Endothelial cell of umbilical vein (primary cell): ENCODE data around the gene GYPA. TPM values are rescaled to one million over a fixed set of nuclear protein-coding genes. Genes with fewer than 3 reads are reported as not detected.

ENCODE experiments used
- BruUV-seq: library from RNA; stranded (reverse); fragments of 400-500 nt; replicated peaks from 2 replicates; lab custom pipeline; 2021; lab: Mats Ljungman, UMichigan
- CTCF ChIA-PET: fragments of 300-600, 350-600 bp; sonication (Branson Sonifier 250); formaldehyde crosslinking; loops from one replicate; lab custom pipeline; 2021; ENCODE audit warnings: antibody characterized with exemption, inconsistent platforms; lab: Charles Lee
- POLR2A ChIA-PET: fragments of 300-600, 350-600 bp; sonication (Branson Sonifier 250); formaldehyde crosslinking; loops from one replicate; lab custom pipeline; 2021; ENCODE audit warnings: antibody characterized with exemption, inconsistent platforms; lab: Charles Lee
- DNase-seq: peaks from one replicate; pipeline ENCODE4 v3.0.0-alpha.2; 2011; ENCODE audit warnings: low read depth, low spot score
- FAIRE-seq: peaks from 2 replicates; lab custom pipeline; 2011; peaks lifted over from hg19 to GRCh38; lab: Jason Lieb, UNC
- H2AFZ ChIP-seq: 2 replicates; pipeline ENCODE4 v1.6.0; 2012; ENCODE audit warnings: low read depth, low read length, control low read depth, inconsistent platforms
- H3K27ac ChIP-seq: 2 replicates; pipeline ENCODE4 v1.5.1; 2011; ENCODE audit warnings: low read depth, mild to moderate bottlenecking, control low read depth, low read length, moderate library complexity; ENCODE audit not compliant: insufficient read depth
- H3K27me3 ChIP-seq, 2 experiments: 2 replicates each; pipeline versions ENCODE4 v1.6.0 to v1.6.1; 2011; ENCODE audit warnings: low read length in 2 of 2, mixed read lengths in 1 of 2; ENCODE audit not compliant: control insufficient read depth in 2 of 2, insufficient read depth in 2 of 2
- H3K36me3 ChIP-seq, 2 experiments: 2 replicates in 1 of 2; 3 replicates in 1 of 2; pipeline ENCODE4 v1.5.1; 2011; ENCODE audit warnings: low read length in 2 of 2, mild to moderate bottlenecking in 1 of 2, moderate library complexity in 1 of 2; ENCODE audit not compliant: control insufficient read depth in 2 of 2, insufficient read depth in 2 of 2; ENCODE audit errors: extremely low read depth in 1 of 2
- H3K4me1 ChIP-seq: 3 replicates; pipeline ENCODE4 v1.5.1; 2011; ENCODE audit warnings: mild to moderate bottlenecking, low read length; ENCODE audit not compliant: control insufficient read depth, insufficient read depth; ENCODE audit errors: extremely low read depth
- H3K4me2 ChIP-seq: 2 replicates; pipeline ENCODE4 v1.6.1; 2011; ENCODE audit warnings: low read length, control low read depth, mixed read lengths; ENCODE audit not compliant: insufficient read depth
- H3K4me3 ChIP-seq, 3 experiments: fragments of 200-600 bp in 1 of 3; sonication (generic), shearing (Covaris generic) in 1 of 3; replicated peaks in 1 of 3; 2 replicates each; pipeline ENCODE4 v1.5.1; 2011 to 2016; ENCODE audit warnings: control low read depth in 3 of 3, low read length in 3 of 3, mild to moderate bottlenecking in 2 of 3, inconsistent platforms in 1 of 3, low read depth in 1 of 3, moderate library complexity in 1 of 3; ENCODE audit not compliant: insufficient read depth in 1 of 3
- H3K79me2 ChIP-seq: 2 replicates; pipeline ENCODE4 v1.6.0; 2012; ENCODE audit warnings: low read length, inconsistent platforms; ENCODE audit not compliant: control insufficient read depth, insufficient read depth
- H3K9ac ChIP-seq: replicated peaks from 2 replicates; pipeline ENCODE3; 2011; ENCODE audit warnings: low read length, control low read depth; ENCODE audit not compliant: insufficient read depth; ENCODE audit errors: extremely low read depth
- H3K9me1 ChIP-seq: replicated peaks from 3 replicates; pipeline ENCODE4 v1.6.0; 2011; ENCODE audit warnings: mild to moderate bottlenecking, low read length; ENCODE audit not compliant: control insufficient read depth, insufficient read depth; ENCODE audit errors: extremely low read depth
- H3K9me3 ChIP-seq: replicated peaks from 2 replicates; pipeline ENCODE4 v1.5.1; 2012; ENCODE audit warnings: low read length, inconsistent platforms; ENCODE audit not compliant: control insufficient read depth, insufficient read depth
- H4K20me1 ChIP-seq: replicated peaks from 2 replicates; pipeline ENCODE3; 2011; ENCODE audit warnings: mild to moderate bottlenecking, low read length; ENCODE audit not compliant: control insufficient read depth, insufficient read depth; ENCODE audit errors: extremely low read depth
- CTCF ChIP-seq, 2 donors: IDR thresholded peaks; 1 replicate in 1 of 2; 2 replicates in 1 of 2; pipeline ENCODE4 v1.5.1; 2011; ENCODE audit warnings: low read length in 2 of 2, mild to moderate bottlenecking in 2 of 2, moderate library complexity in 2 of 2, control low read depth in 1 of 2, inconsistent platforms in 1 of 2, low read depth in 1 of 2; ENCODE audit not compliant: insufficient read depth in 1 of 2; ENCODE audit errors: extremely low read depth in 1 of 2
- EZH2 ChIP-seq: IDR thresholded peaks from 2 replicates; pipeline ENCODE4 v1.6.1; 2012; ENCODE audit warnings: borderline replicate concordance, low read depth, mild to moderate bottlenecking, moderate library complexity, low read length, inconsistent platforms; ENCODE audit not compliant: severe bottlenecking
- FOS ChIP-seq: IDR thresholded peaks from 2 replicates; pipeline ENCODE4 v1.6.1; 2011; ENCODE audit warnings: mild to moderate bottlenecking, low read length, moderate library complexity, borderline replicate concordance; ENCODE audit not compliant: insufficient read depth
- GATA2 ChIP-seq: IDR thresholded peaks from 2 replicates; pipeline ENCODE4 v1.7.0; 2011; ENCODE audit warnings: low read depth, mild to moderate bottlenecking, moderate library complexity, mixed read lengths, low read length; ENCODE audit not compliant: insufficient read length, insufficient read depth
- JUN ChIP-seq: IDR thresholded peaks from 2 replicates; pipeline ENCODE4 v1.6.1; 2011; ENCODE audit warnings: borderline replicate concordance, low read depth; ENCODE audit not compliant: insufficient read length, insufficient read depth
- MAX ChIP-seq: IDR thresholded peaks from 2 replicates; pipeline ENCODE4 v1.6.1; 2011; ENCODE audit not compliant: insufficient read depth, insufficient read length
- MYC ChIP-seq: IDR thresholded peaks from one replicate; pipeline ENCODE4 v1.6.1; 2011; ENCODE audit warnings: mild to moderate bottlenecking, low read depth, low read length
- POLR2A ChIP-seq: IDR thresholded peaks from 2 replicates; pipeline ENCODE4 v1.6.1; 2012; ENCODE audit warnings: low read depth, mild to moderate bottlenecking, control low read depth, low read length
- POLR2AphosphoS5 ChIP-seq: IDR thresholded peaks from 2 replicates; pipeline ENCODE4 v1.6.1; 2012; ENCODE audit warnings: low read depth, mild to moderate bottlenecking, control low read depth, low read length, moderate library complexity; ENCODE audit not compliant: insufficient read depth
- dilution Hi-C: fragments of 300-500 bp; cut with MboI; formaldehyde crosslinking; loops from one replicate; pipeline ENCODE4 v1.15.0; 2019; ENCODE audit warnings: low sequenced_read_pairs; ENCODE audit not compliant: extremely low pct_ligation_motif_present
- intact Hi-C: fragments of 100-400 bp; cut with micrococcal nuclease; formaldehyde crosslinking; loops from one replicate; pipeline ENCODE4 v1.10.0; 2022
- polyA plus RNA-seq, 4 experiments: library from polyadenylated mRNA; depleted of rRNA in 3 of 4; stranded (reverse) in 3 of 4; unstranded in 1 of 4; fragments of >200 nt; gene quantifications; 2 replicates each; pipeline versions ENCODE4 v1.2.1 to v1.2.3, GENCODE V29; 2011 to 2012; ENCODE audit warnings: missing spikeins in 1 of 4
- total RNA-seq: library from RNA; stranded (reverse); gene quantifications from 2 replicates; pipeline ENCODE4 v1.2.3, GENCODE V29; 2021

Gene GYPA
- total and polyA plus RNA-seq, 2 donors (not counting 3 experiments of a cell fraction or from before 2014, with no cell fraction given) = not detected

- BruUV-seq = no TSS peak
- H3K9ac ChIP-seq = no peak overlapping the region
- H3K4me1 ChIP-seq = no peaks in the 10 kb centered on the region
- dilution Hi-C loops = no loop called here
- DNase-seq (no peak), FAIRE-seq (no peak)
- H4K20me1 ChIP-seq = no peaks in the 10 kb centered on the region
- TF ChIP-seq CTCF (IDR thresholded peaks at IDR 0.05; ENCODE audit: extremely low read depth in 1 of 2, insufficient read depth in 1 of 2, low read depth in 1 of 2, low read length in 2 of 2) (no peak), JUN (no peak), EZH2 (no peak), FOS (no peak), MYC (no peak), MAX (no peak), POLR2AphosphoS5 (no peak), POLR2A (no peak), GATA2 (no peak)
- H2AFZ ChIP-seq = no peak overlapping the region
- no peaks in the 10 kb centered on the region for H3K9me1 ChIP-seq
- no peaks in the 10 kb centered on the region for H3K79me2 ChIP-seq
- intact Hi-C loops = no loop called here
- no peak overlapping the region for H3K4me2 ChIP-seq
- no peaks in the 10 kb centered on the region for H3K36me3 ChIP-seq
- ChIA-PET POLR2A (no interaction called here), CTCF (no interaction called here)
- no peaks in the 10 kb centered on the region for H3K9me3 ChIP-seq
- peaks cover 0 to 3% of the 10 kb centered on the region in 2 experiments for H3K27me3 ChIP-seq
- H3K27ac ChIP-seq = no peak overlapping the region
- no peak overlapping the region for H3K4me3 ChIP-seq
Observed at GRCh38 chr4:144189121-144189520, 48.6 kb upstream of the GYPA start.
